K562 (cell line): ENCODE results near the gene TMIGD1. TPM values are rescaled to one million over a fixed set of nuclear protein-coding genes. Genes with fewer than 3 reads are reported as not detected.

ENCODE experiments used
- ATAC-seq: fragments of 200-7000 bp; cut with Tn5 transposase; 3 replicates; pipeline ENCODE4 v1.9.1; 2020; ENCODE audit warnings: moderate library complexity
- BruUV-seq: library from RNA; stranded (reverse); fragments of 400-500 nt; replicated peaks from 2 replicates; lab custom pipeline; 2021; lab: Mats Ljungman, UMichigan
- CTCF ChIA-PET: fragments of 300-600 bp; formaldehyde crosslinking; extraction: SDS; loops from one replicate; lab custom pipeline; 2021; ENCODE audit warnings: low intra/inter-chr PET ratio; lab: Yijun Ruan, JAX
- POLR2A ChIA-PET: fragments of 300-600, 350-650 bp; sonication (Branson Sonifier 250); formaldehyde crosslinking; extraction: SDS; loops from one replicate; lab custom pipeline; 2021; ENCODE audit warnings: antibody characterized with exemption, inconsistent platforms; lab: Yijun Ruan, JAX
- DNase-seq, 4 experiments: peaks; one replicate each; pipeline versions ENCODE4 v3.0.0 to v3.0.0-alpha.2; 2011 to 2018; ENCODE audit warnings: low spot score in 3 of 4, mixed read lengths in 3 of 4; ENCODE audit errors: extremely low read depth in 1 of 4
- FAIRE-seq: peaks from 2 replicates; lab custom pipeline; 2011; peaks lifted over from hg19 to GRCh38; lab: Jason Lieb, UNC
- H2AFZ ChIP-seq: 2 replicates; pipeline ENCODE4 v1.6.0; 2011; ENCODE audit warnings: low read depth, low read length, control low read depth, inconsistent platforms
- H3K27ac ChIP-seq: fragments of 200-600 bp; 3 replicates; pipeline ENCODE4 v1.8.0; 2011; ENCODE audit warnings: low read depth, mild to moderate bottlenecking, control low read depth, inconsistent platforms, low read length, moderate library complexity, mixed read lengths; ENCODE audit errors: extremely low read depth
- H3K27me3 ChIP-seq, 2 experiments: fragments of 300-600 bp in 1 of 2; 2 replicates in 1 of 2; 3 replicates in 1 of 2; pipeline versions ENCODE4 v1.6.0 to v1.8.0; 2011; ENCODE audit warnings: inconsistent platforms in 2 of 2, low read length in 2 of 2, mild to moderate bottlenecking in 1 of 2, mixed read lengths in 1 of 2, moderate library complexity in 1 of 2; ENCODE audit not compliant: control insufficient read depth in 2 of 2, insufficient read depth in 2 of 2
- H3K36me3 ChIP-seq: fragments of 300-600 bp; 3 replicates; pipeline ENCODE4 v1.8.0; 2011; ENCODE audit warnings: mild to moderate bottlenecking, low read length, inconsistent platforms; ENCODE audit not compliant: control insufficient read depth, insufficient read depth
- H3K4me1 ChIP-seq, 2 experiments: fragments of 200-600 bp in 1 of 2; replicated peaks in 1 of 2; 2 replicates in 1 of 2; 3 replicates in 1 of 2; pipeline versions ENCODE4 v1.5.1 to v1.8.0; 2011; ENCODE audit warnings: inconsistent platforms in 2 of 2, low read length in 2 of 2, mild to moderate bottlenecking in 1 of 2, mixed read lengths in 1 of 2, moderate library complexity in 1 of 2; ENCODE audit not compliant: control insufficient read depth in 2 of 2, insufficient read depth in 2 of 2
- H3K4me2 ChIP-seq: 2 replicates; pipeline ENCODE4 v1.6.1; 2011; ENCODE audit warnings: low read length, control low read depth, inconsistent platforms, mixed read lengths; ENCODE audit not compliant: insufficient read depth
- H3K4me3 ChIP-seq: fragments of 200-600 bp; sonication (generic), shearing (Covaris generic); 2 replicates; pipeline ENCODE4 v1.5.1; 2016; ENCODE audit warnings: control low read depth, inconsistent platforms
- H3K79me2 ChIP-seq: fragments of 200-600 bp; 3 replicates; pipeline ENCODE4 v1.8.0; 2011; ENCODE audit warnings: low read length, inconsistent platforms; ENCODE audit not compliant: control insufficient read depth, insufficient read depth
- H3K9ac ChIP-seq, 2 experiments: 2 replicates each; pipeline versions ENCODE4 v1.6.0 to v1.6.1; 2011; ENCODE audit warnings: low read depth in 2 of 2, low read length in 2 of 2, control low read depth in 1 of 2, inconsistent platforms in 1 of 2, mild to moderate bottlenecking in 1 of 2, mixed read lengths in 1 of 2; ENCODE audit not compliant: insufficient read depth in 1 of 2
- H3K9me1 ChIP-seq: one replicate; pipeline ENCODE4 v1.6.0; 2011; ENCODE audit warnings: inconsistent platforms, mild to moderate bottlenecking, low read length, moderate library complexity; ENCODE audit not compliant: control insufficient read depth, insufficient read depth
- H3K9me3 ChIP-seq: replicated peaks from 2 replicates; pipeline ENCODE4 v1.5.1; 2011; ENCODE audit warnings: low read depth, low read length, inconsistent platforms; ENCODE audit not compliant: control insufficient read depth, insufficient read depth
- H4K20me1 ChIP-seq: replicated peaks from 2 replicates; pipeline ENCODE4 v1.6.1; 2011; ENCODE audit warnings: low read length, inconsistent platforms, mixed read lengths; ENCODE audit not compliant: control insufficient read depth, insufficient read depth
- WGBS: fragments of 100-300 bp; shearing (Covaris generic); methylation state at CpG from one replicate; pipeline ENCODE4 v1.1.6; 2016; ENCODE audit warnings: low coverage, mixed read lengths; ENCODE audit not compliant: insufficient coverage; ENCODE audit errors: missing lambda C conversion rate; 5-methylcytosine and 5-hydroxymethylcytosine counted together
- in situ Hi-C: fragments of 300-500 bp; cut with MboI; formaldehyde crosslinking; loops from 4 replicates; pipeline ENCODE4 v1.15.0; 2018; ENCODE audit warnings: inconsistent platforms, mixed read lengths
- intact Hi-C: fragments of 100-400 bp; cut with micrococcal nuclease; formaldehyde crosslinking; loops from 2 replicates; pipeline ENCODE4 v1.14.2; 2022
- polyA plus RNA-seq, 8 experiments: library from polyadenylated mRNA; depleted of rRNA in 4 of 8; stranded (reverse) in 5 of 8; unstranded in 3 of 8; fragments of >200 nt; fragmentation: Nextera tagmentation in 2 of 8; fragmentation: Illumina TruSeq in 1 of 8; extraction: Ambion mirVana in 2 of 8; extraction: Trizol in 1 of 8; gene quantifications; 2 replicates each; pipeline versions ENCODE4 v1.2.1 to v1.2.3, GENCODE V29; 2011 to 2014; ENCODE audit warnings: inconsistent platforms in 1 of 8, missing spikeins in 1 of 8
- total RNA-seq, 7 experiments: library from RNA; depleted of rRNA in 6 of 7; stranded (reverse); fragments of >200 nt in 6 of 7; fragmentation: Illumina TruSeq in 2 of 7; extraction: Trizol in 2 of 7; gene quantifications; 2 replicates each; pipeline versions ENCODE4 v1.2.1 to v1.2.3, GENCODE V29; 2011 to 2021; ENCODE audit warnings: low replicate concordance in 1 of 7
- TF ChIP-seq, protein P1 (sequence below): fragments of 450-650 bp; IDR thresholded peaks from 2 replicates; pipeline ENCODE4 v1.6.1; 2016; ENCODE audit warnings: borderline replicate concordance
- TF ChIP-seq, protein P2 (sequence below): fragments of 450-650 bp; IDR thresholded peaks from 2 replicates; pipeline ENCODE4 v1.6.1; 2017; ENCODE audit warnings: antibody characterized with exemption
- TF ChIP-seq, protein P3 (sequence below): fragments of 450-650 bp; formaldehyde crosslinking; conservative IDR thresholded peaks from 2 replicates; pipeline ENCODE4 v1.4.0; 2022; ENCODE audit warnings: mild to moderate bottlenecking, missing genetic modification characterization

Gene TMIGD1
- total and polyA plus RNA-seq, 9 of the 15 experiments (the other 6 are each of a cell fraction or from before 2014, with no cell fraction given): not detected

DNA sequence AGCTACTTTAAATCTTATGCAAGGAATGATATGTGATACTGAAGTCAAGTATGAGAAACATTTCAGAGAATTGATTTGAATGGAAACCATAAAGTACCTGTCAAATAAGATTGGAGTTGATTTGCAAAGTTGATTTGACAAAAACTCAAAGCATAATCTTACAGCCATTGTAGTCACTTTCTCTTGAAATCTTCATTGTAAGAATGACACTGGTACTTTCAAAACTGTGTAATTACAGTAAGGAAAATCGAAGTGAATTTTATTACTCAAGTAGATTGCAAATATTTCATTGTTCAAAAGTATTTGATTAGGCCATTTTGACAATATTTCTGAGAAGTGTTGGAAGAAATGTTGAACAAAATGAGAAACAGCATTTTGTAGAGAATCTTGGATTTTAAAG, 48.5 kb upstream of the TMIGD1 start (continued):
- TF ChIP-seq, protein P1, sequence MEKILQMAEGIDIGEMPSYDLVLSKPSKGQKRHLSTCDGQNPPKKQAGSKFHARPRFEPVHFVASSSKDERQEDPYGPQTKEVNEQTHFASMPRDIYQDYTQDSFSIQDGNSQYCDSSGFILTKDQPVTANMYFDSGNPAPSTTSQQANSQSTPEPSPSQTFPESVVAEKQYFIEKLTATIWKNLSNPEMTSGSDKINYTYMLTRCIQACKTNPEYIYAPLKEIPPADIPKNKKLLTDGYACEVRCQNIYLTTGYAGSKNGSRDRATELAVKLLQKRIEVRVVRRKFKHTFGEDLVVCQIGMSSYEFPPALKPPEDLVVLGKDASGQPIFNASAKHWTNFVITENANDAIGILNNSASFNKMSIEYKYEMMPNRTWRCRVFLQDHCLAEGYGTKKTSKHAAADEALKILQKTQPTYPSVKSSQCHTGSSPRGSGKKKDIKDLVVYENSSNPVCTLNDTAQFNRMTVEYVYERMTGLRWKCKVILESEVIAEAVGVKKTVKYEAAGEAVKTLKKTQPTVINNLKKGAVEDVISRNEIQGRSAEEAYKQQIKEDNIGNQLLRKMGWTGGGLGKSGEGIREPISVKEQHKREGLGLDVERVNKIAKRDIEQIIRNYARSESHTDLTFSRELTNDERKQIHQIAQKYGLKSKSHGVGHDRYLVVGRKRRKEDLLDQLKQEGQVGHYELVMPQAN: no peak

DNA sequence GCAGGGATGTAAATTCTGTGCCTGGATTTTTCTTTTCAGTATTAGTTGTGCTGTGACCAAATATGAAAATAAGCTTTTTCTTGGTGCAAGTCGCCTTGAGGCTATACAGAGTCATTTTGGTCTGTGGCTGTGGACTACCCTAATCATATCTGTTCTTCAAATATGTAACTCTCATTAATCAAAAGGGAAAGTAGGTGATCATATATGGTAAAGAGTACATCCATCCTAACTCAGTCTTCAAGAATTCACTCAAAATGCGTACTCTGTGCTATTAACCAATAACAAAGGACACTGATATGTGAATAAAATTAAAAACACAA, 47.4 kb upstream of the TMIGD1 start:
- ATAC-seq (no peak), DNase-seq (no peak), FAIRE-seq (no peak)
- intact Hi-C loops (no loop called here), in situ Hi-C loops (no loop called here)
- ChIA-PET CTCF (no interaction called here), POLR2A (interaction anchor here (0.7 to 2.6 kb wide), 6 partner anchors 9 to 37 kb away, joined by 3 to 10 read pairs (median 4); no protein-coding TSS in a partner anchor)
- Histone ChIP-seq H4K20me1 (peaks cover 6% of the 10 kb centered on the region; the same call in 1 of the 2 replicates), H3K4me3 (no peak overlapping the region), H3K4me2 (peak overlapping the region; percentile 17; the same call in 1 of the 2 replicates), H3K79me2 (peaks cover 34% of the 10 kb centered on the region), H3K27me3 (no peaks in the 10 kb centered on the region), H3K9me3 (no peaks in the 10 kb centered on the region), H3K36me3 (peaks cover 10% of the 10 kb centered on the region; the same call in 2 of the 3 replicates), H3K9me1 (no peaks in the 10 kb centered on the region), H3K9ac (no peak overlapping the region; a peak in 1 of 4 replicates), H2AFZ (no peak overlapping the region), H3K27ac (no peak overlapping the region), H3K4me1 (peaks cover 21 to 26% of the 10 kb centered on the region in 2 experiments)
- 60% methylated on average over 2 of the region's 2 CpGs for WGBS
- no TSS peak for BruUV-seq
- TF ChIP-seq, protein P2, sequence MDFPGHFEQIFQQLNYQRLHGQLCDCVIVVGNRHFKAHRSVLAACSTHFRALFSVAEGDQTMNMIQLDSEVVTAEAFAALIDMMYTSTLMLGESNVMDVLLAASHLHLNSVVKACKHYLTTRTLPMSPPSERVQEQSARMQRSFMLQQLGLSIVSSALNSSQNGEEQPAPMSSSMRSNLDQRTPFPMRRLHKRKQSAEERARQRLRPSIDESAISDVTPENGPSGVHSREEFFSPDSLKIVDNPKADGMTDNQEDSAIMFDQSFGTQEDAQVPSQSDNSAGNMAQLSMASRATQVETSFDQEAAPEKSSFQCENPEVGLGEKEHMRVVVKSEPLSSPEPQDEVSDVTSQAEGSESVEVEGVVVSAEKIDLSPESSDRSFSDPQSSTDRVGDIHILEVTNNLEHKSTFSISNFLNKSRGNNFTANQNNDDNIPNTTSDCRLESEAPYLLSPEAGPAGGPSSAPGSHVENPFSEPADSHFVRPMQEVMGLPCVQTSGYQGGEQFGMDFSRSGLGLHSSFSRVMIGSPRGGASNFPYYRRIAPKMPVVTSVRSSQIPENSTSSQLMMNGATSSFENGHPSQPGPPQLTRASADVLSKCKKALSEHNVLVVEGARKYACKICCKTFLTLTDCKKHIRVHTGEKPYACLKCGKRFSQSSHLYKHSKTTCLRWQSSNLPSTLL: no peak
- TF ChIP-seq, protein P3, sequence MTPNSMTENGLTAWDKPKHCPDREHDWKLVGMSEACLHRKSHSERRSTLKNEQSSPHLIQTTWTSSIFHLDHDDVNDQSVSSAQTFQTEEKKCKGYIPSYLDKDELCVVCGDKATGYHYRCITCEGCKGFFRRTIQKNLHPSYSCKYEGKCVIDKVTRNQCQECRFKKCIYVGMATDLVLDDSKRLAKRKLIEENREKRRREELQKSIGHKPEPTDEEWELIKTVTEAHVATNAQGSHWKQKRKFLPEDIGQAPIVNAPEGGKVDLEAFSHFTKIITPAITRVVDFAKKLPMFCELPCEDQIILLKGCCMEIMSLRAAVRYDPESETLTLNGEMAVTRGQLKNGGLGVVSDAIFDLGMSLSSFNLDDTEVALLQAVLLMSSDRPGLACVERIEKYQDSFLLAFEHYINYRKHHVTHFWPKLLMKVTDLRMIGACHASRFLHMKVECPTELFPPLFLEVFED (CRISPR knock-in tag): no peak
